ENCODE results near the gene UBAC1.
"Not testable (repeated sequence)": the region's sequence is repeated elsewhere in the genome, so short reads cannot be mapped to it uniquely, and the experiment has no call there.

The UBAC1 gene

DNA sequence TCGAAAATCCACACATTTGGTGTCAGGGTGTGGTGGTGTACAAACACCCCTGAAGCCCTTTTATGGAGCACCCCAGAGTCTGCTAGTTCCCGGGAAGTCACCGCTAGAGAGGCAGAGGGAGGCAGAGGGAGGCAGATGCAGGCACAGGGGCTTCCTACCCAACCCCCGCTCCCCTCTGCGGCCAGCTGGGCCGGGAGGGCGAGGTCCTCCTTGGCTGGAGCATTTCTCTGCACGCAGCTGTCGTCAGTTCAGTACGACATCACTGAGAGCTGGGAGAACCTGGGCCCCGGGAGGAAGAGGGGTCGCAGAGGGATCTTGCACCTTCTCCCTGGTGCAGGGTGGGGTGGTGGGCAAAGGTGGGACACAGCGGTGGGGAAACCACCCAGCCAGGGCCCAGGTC lies 15.8 kb upstream of the UBAC1 start:
- no peak for FAIRE-seq

- no peak for FAIRE-seq
These were observed 15.4 kb upstream of the UBAC1 start for GRCh38 chr9:135976531-135976930.

GRCh38 chr9:135975834-135976233 lies 14.7 kb upstream of the UBAC1 start:
- FAIRE-seq = no peak

DNA sequence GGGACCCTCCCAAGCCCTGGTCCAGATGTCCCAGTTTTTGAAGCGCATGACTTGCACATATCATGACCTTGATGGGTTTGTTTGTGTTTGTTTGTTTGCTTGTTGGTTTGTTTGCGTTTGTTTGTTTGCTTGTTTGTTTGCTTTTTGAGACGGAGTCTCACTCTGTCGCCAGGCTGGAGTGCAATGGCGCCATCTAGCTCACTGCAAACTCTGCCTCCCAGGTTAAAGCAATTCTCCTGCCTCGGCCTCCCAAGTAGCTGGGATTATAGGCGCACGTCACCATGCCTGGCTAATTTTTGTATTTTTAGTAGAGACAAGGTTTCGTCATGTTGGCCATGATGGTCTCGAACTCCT lies 13.0 kb upstream of the UBAC1 start:
- no peak for FAIRE-seq

DNA sequence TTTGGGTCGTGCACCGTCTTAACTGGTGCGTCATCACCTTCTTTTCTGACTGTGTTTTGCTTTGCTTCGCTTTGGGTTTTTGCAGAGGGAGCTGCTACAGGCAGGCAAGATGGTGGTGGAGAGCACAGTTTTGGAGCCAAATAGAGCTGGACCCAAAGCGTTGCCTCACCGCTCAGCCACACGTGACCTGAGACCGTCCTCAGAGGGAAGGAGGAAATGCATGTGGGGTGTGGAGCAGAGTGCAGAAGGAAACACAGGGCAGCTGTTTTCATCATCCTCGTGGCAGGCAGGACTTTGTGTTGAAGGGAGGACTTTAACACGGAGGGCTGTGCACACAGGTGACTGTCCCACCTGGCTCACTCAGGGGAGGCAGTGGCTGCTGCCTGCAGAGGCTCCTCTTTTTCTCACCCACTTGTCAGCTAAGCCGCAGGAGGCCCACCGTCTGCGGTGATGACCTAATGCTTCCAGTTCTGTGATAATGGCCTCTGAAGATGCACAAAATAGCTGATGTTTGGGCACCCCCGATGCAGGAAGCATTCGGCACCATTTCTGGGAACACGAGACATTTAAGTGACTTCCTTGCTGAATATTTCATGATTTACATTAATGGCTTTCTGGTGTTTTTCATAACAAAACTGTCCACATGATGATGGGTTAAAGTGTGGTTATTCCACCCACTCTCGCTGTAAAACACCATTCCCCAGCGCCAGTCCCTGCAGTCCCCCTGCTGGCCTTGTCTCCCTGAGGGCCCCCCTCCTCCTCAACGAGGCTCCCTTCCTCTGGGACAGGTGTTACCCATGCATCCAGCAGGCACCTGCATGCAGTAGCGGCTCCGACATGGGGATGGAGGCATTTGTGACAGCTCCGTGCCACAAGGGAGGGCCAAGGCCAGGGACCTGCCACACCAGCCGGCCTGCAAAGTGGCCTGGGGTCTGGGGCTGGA lies 12.4 kb upstream of the UBAC1 start:
- no peak for FAIRE-seq

GRCh38 chr9:135971892-135972291 lies 10.7 kb upstream of the UBAC1 start:
- no peak for FAIRE-seq

DNA sequence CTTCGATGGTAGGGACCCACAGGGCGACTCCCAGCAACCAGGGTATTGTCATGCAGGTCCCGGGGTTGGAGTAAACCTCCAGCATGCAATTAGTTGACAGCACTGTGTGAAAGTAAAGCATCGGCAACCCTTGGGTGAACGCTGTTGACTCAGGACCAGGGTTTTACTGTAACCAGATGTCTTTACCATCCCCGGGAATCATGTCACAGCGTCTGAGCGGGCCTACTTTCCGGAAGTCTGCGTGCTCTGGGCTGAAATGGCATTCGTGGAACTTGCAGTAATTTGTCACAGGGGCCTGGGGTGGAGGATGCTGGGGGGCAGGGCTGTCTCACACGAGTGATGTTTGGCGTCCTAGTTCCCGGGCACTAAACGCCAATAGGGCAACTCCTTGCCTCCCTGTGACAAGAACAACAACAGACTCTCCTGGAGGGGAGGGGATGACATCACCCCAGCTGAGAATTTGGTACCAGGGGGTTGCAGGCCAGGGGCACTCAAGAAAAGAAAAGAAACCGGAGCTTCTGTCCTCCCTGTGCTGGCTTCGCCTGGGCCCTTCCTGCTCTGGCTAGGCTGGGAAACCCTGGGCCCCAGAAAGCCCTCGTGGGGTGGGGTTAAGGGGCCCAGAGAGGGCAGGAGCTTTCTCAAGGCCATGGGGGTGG lies 10.1 kb upstream of the UBAC1 start:
- no peak for FAIRE-seq

- no peak for FAIRE-seq
These were observed 9.1 kb upstream of the UBAC1 start for GRCh38 chr9:135970128-135970815.

GRCh38 chr9:135969064-135969683 lies 8.0 kb upstream of the UBAC1 start:
- FAIRE-seq = no peak

DNA sequence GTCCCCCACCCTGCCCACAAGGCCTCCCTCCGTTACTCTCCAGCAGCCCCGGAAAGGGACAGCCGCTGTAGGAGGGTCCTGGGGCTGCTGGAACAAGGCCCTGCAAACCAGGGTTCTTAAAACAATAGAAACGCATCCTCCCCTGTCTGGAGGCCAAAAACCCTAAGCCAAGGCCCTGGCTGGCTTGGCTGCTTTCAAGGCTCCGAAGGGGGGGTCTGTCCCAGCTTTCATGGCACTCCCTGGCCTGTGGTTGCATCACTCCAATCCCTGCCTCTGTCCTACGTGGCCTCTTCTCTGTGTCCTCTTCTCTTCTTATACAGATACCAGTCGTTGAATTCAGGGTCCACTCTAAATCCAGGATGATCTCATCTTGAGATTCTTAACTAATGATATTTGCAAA lies 7.4 kb upstream of the UBAC1 start:
- no peak for FAIRE-seq

GRCh38 chr9:135968083-135968476 lies 6.9 kb upstream of the UBAC1 start:
- FAIRE-seq = no peak

DNA sequence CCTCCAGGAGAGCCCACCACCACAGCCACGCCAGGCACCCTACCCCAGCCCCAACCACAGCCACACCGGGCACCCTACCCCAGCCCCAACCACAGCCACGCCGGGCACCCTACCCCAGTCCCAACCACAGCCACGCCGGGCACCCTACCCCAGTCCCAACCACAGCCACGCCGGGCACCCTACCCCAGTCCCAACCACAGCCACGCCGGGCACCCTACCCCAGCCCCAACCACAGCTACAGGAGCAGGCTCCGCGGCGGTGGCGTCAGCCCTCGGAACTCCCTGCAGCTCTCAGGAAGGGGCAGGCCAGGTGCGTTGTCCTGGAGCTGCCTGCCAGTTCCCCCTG lies 5.7 kb upstream of the UBAC1 start:
- FAIRE-seq = not testable (repeated sequence)

- FAIRE-seq = no peak
These were observed 4.1 kb upstream of the UBAC1 start for GRCh38 chr9:135965124-135965756.

DNA sequence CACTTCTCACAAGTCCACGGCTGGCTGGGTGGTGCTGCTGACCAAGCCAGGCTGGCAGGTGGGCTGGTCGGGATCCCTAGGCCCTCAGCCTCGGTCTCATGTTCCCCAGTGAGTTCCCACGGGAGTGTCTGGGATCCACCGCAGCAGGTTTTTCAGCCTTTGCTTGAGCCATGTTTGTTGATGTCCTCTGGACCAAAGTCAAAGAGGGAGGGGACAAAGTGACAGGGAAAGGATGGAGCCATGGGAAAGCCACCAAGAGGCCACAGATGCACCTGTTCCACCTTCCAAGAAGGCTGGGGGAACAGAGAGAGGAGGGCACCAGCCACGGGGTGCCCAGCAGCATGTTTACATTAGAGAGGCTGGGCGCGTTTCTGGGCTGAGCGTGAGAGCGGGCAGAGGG lies 2.8 kb upstream of the UBAC1 start:
- FAIRE-seq = no peak

DNA sequence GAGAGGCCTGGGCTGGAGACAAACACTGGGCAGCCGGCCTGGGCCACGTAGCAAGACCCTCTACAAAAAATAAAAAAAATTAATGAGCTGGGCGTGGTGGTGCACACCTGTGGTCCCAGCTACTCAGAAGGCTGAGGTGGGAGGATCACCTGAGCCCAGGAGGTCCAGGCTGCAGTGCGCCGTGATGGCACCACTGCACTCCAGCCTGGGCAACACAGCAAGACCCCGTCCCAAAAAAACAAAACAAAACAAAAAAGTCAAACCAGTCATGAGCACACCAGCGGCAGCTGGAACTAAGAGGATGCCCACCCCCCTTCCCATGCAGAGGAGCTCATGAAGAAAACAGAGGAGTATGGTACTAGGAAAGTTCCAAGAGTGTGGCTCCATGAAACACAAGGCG lies 2.2 kb upstream of the UBAC1 start:
- FAIRE-seq = no peak

DNA sequence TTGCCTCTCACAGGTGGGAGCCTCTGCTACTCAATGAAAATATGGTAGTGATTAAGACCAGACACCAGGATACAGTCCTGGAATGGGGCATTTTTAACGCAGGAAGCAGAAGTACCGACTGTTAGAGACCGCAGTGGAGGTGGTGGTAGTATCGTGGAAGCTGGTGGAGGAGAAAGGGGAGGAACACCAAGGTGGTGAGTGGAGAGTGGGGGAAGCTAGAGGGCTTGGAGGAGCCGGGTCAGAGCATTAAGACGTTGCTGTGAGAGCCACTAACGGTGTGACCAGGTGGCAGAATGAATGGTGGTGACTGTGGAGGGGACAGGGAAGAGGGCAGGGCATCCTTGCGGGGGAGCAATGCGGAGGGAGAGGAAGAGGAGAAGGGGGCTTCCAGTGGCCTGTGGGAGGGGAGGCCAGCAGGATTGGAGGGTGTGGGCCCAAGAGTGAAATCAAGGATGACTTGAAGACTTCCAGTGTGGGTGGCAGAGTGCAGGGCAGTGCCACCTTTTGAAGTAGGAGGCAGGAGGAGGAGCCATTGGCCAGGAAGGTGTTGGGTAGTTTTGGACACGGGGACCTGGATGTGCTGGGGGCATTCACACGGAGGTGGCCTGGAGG lies 1.6 kb upstream of the UBAC1 start:
- no peak for FAIRE-seq

DNA sequence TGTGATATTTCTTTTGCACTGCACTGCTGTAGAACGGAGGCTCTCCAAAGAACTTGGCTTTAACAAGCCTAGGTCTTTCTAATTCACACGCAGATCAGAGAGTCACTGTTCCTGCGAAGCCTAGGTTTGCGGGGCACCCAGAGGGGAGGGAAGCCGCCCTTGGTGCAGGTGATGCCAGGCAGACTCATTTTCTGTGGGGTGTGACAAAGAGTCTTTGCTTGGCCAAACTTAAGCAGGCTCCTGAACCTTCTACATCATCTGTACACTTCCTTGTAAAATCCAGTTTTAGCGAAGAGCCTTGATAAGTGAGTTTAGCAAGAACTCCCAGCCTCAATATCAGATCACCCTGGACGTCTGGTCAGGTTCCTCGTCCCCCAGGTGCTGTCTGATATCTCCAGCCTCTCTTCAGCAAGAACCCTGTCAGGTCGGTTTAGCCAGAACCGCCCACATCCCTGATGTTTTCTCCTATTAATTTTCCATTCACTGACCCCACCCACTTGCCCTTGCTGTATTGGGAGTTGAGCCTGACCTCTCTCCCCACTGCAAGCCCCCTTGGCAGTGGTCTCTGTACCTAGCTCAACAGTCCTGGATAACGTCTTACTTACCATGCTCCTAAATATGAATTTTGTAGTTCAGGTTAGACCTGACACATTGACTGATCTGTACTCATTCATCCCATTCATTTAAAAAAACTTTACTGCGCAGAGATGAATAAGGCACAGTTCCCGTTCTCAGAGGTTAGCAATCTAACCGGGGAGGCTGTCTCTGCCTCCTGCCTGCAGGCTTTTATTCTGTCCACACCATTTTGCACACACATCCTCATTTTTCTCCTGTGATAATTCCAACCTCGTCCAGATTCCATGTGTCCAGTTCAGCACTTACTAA lies 880 bp upstream of the UBAC1 start:
- no peak for FAIRE-seq

DNA sequence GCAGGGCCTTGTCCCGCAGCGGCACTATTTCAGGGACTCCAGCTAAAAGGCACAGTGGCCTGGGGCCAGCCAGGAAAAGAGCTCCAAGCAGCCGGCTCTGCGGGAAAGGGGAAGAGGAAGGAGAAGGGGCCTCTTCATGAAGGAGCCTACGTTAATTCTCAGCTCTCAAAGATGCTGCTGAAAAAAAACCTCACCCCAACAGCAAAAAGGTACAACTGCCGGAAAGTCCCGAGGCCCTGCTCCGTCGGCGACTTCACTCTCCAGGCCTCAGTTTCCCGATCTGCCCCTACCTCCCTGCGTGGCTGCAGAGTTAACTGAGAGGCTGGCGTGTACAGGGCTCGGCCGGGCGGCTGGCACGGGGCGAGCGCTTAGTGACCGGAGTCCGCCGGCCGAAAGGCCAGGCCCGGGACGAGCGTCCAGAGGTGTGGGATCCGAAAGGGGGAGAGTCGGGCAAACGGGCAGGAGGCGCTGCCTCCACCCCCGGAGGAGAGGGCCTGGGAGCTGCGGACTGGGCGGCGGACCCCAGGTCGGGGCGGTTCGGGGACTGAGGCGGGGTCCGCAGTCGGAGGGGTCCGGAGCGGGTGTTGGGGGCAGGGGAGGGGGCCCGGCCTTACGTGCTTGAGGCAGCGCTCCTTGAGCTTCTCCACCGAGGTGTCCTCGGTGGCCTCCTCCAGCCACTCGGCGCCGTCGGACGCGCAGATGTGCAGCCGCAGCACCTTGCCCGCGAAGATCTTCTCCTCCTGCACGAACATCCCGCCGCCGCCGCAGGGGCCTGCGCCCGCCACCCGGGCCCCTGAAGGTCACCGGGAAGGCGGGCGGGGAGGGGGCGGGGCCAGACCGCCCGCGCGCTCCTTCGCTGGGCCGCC lies 529 bp downstream of the UBAC1 start:
- no peak for FAIRE-seq

DNA sequence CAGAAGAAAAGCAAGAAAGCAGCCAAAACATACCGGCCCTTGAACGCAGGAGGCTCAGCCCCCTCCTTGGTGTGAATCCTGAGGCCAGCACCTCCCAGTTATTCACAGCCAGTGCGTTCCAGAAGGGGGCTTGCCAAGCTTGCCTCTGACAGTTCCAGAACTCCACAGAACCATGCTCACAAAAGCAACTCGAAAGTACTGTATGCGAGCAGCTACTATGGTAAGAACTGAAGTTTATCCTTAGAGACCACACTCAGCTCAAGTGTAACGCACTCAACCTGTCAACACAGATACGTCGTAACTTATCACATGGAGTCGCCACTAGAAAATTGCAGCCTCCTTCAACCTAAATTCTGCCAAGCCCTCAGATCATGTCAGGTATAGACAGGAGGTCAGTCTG lies 1.4 kb downstream of the UBAC1 start:
- no peak for FAIRE-seq

- FAIRE-seq = no peak
These were observed 2.7 kb downstream of the UBAC1 start for GRCh38 chr9:135958485-135958884.

GRCh38 chr9:135957431-135957830 lies 3.7 kb downstream of the UBAC1 start:
- no peak for FAIRE-seq

Data from TTC549 (cell line).